H1 (cell line): ENCODE measurements around the gene PPA2. TPM values are rescaled to one million over a fixed set of nuclear protein-coding genes. Genes with fewer than 3 reads are reported as not detected.

Experiments
- CTCF ChIA-PET: fragments of 300-600 bp; sonication (Branson Sonifier 250); formaldehyde crosslinking; loops from one replicate; lab custom pipeline; 2021; ENCODE audit not compliant: partially characterized antibody; lab: Charles Lee
- POLR2A ChIA-PET: fragments of 300-600 bp; sonication (Branson Sonifier 250); formaldehyde crosslinking; loops from one replicate; lab custom pipeline; 2021; ENCODE audit warnings: inconsistent platforms; ENCODE audit not compliant: partially characterized antibody; lab: Charles Lee
- DNase-seq, 2 experiments: peaks; one replicate each; pipeline versions ENCODE4 v3.0.0 to v3.0.0-alpha.2; 2010 to 2022; ENCODE audit warnings: low spot score in 2 of 2, low read depth in 1 of 2, mixed read lengths in 1 of 2
- FAIRE-seq: peaks from 2 replicates; lab custom pipeline; 2011; peaks lifted over from hg19 to GRCh38; lab: Jason Lieb, UNC
- H2AFZ ChIP-seq: 2 replicates; pipeline ENCODE4 v1.8.1; 2012; ENCODE audit warnings: low read length, inconsistent platforms
- H2AK5ac ChIP-seq: 2 replicates; pipeline ENCODE4 v1.6.1; 2013; ENCODE audit warnings: low read depth, low read length
- H2BK120ac ChIP-seq: replicated peaks from 2 replicates; pipeline ENCODE3; 2013; ENCODE audit warnings: low read depth, low read length, inconsistent platforms
- H2BK12ac ChIP-seq: 2 replicates; pipeline ENCODE4 v1.6.1; 2013; ENCODE audit warnings: low read depth, low read length
- H2BK15ac ChIP-seq: 2 replicates; pipeline ENCODE4 v1.6.1; 2013; ENCODE audit warnings: low read length
- H2BK20ac ChIP-seq: 2 replicates; pipeline ENCODE4 v1.6.1; 2013; ENCODE audit warnings: low read length
- H2BK5ac ChIP-seq: 2 replicates; pipeline ENCODE4 v1.6.1; 2013; ENCODE audit warnings: low read depth, low read length
- H3K14ac ChIP-seq: 2 replicates; pipeline ENCODE4 v1.6.1; 2013; ENCODE audit warnings: inconsistent platforms; ENCODE audit not compliant: insufficient read length
- H3K18ac ChIP-seq: 2 replicates; pipeline ENCODE4 v1.6.1; 2013; ENCODE audit warnings: low read length; ENCODE audit errors: extremely low read depth
- H3K23ac ChIP-seq: 2 replicates; pipeline ENCODE4 v1.6.1; 2013; ENCODE audit warnings: inconsistent platforms; ENCODE audit not compliant: insufficient read length
- H3K23me2 ChIP-seq: 2 replicates; pipeline ENCODE4 v1.6.1; 2013; ENCODE audit warnings: low read depth, low read length
- H3K27ac ChIP-seq: 2 replicates; pipeline ENCODE4 v1.6.1; 2011; ENCODE audit warnings: low read depth, low read length, inconsistent platforms
- H3K27me3 ChIP-seq, 4 experiments: replicated peaks in 1 of 4; 1 replicate in 1 of 4; 2 replicates in 3 of 4; pipeline versions ENCODE4 v1.6.1 to v1.8.1; 2011 to 2013; ENCODE audit warnings: low read length in 3 of 4, mild to moderate bottlenecking in 3 of 4, inconsistent platforms in 2 of 4, mixed read lengths in 2 of 4, moderate library complexity in 1 of 4; ENCODE audit not compliant: control insufficient read depth in 3 of 4, insufficient read depth in 3 of 4; ENCODE audit errors: extremely low read depth in 1 of 4
- H3K36me3 ChIP-seq, 4 experiments: 2 replicates each; pipeline versions ENCODE4 v1.6.1 to v1.8.1; 2011 to 2013; ENCODE audit warnings: mild to moderate bottlenecking in 4 of 4, low read length in 3 of 4, moderate library complexity in 2 of 4, control low read depth in 1 of 4, inconsistent platforms in 1 of 4; ENCODE audit not compliant: insufficient read depth in 4 of 4, control insufficient read depth in 2 of 4
- H3K4ac ChIP-seq: replicated peaks from 2 replicates; pipeline ENCODE3; 2013; ENCODE audit warnings: low read length, low read depth, mixed read lengths, inconsistent platforms; ENCODE audit not compliant: insufficient read length
- H3K4me1 ChIP-seq, 4 experiments: replicated peaks in 1 of 4; 1 replicate in 1 of 4; 2 replicates in 3 of 4; pipeline versions ENCODE4 v1.6.1 to v1.8.1; 2011 to 2013; ENCODE audit warnings: low read length in 3 of 4, inconsistent platforms in 2 of 4, mixed read lengths in 1 of 4; ENCODE audit not compliant: insufficient read depth in 4 of 4, control insufficient read depth in 3 of 4
- H3K4me2 ChIP-seq, 2 experiments: 2 replicates each; pipeline versions ENCODE4 v1.6.1 to v1.8.1; 2011 to 2013; ENCODE audit warnings: low read depth in 2 of 2, low read length in 2 of 2, control low read depth in 1 of 2, inconsistent platforms in 1 of 2, mild to moderate bottlenecking in 1 of 2; ENCODE audit not compliant: insufficient read depth in 1 of 2
- H3K4me3 ChIP-seq, 4 experiments: fragments of 200-600, 300-600 bp in 1 of 4; sonication (generic), shearing (Covaris generic), sonication (Bioruptor Twin) in 1 of 4; 2 replicates each; pipeline versions ENCODE4 v1.5.1 to v1.8.1; 2011 to 2016; ENCODE audit warnings: low read length in 4 of 4, low read depth in 3 of 4, control low read depth in 2 of 4, inconsistent platforms in 2 of 4, mild to moderate bottlenecking in 2 of 4, mixed read lengths in 1 of 4, moderate library complexity in 1 of 4; ENCODE audit not compliant: insufficient read depth in 2 of 4; ENCODE audit errors: extremely low read depth in 1 of 4
- H3K56ac ChIP-seq: replicated peaks from 2 replicates; pipeline ENCODE3; 2013; ENCODE audit warnings: low read depth, mild to moderate bottlenecking, mixed read lengths, low read length, inconsistent platforms; ENCODE audit not compliant: insufficient read length
- H3K79me1 ChIP-seq: 2 replicates; pipeline ENCODE4 v1.6.1; 2013; ENCODE audit warnings: low read depth, low read length, control low read depth
- H3K79me2 ChIP-seq, 2 experiments: 2 replicates each; pipeline versions ENCODE4 v1.6.1 to v1.8.1; 2012 to 2013; ENCODE audit warnings: low read length in 2 of 2, mild to moderate bottlenecking in 2 of 2, inconsistent platforms in 1 of 2; ENCODE audit not compliant: insufficient read depth in 2 of 2, control insufficient read depth in 1 of 2
- H3K9ac ChIP-seq, 4 experiments: replicated peaks in 1 of 4; 1 replicate in 1 of 4; 2 replicates in 3 of 4; pipeline versions ENCODE4 v1.6.1 to v1.8.1; 2011 to 2013; ENCODE audit warnings: low read depth in 3 of 4, low read length in 3 of 4, control low read depth in 2 of 4, mild to moderate bottlenecking in 2 of 4, moderate library complexity in 2 of 4, inconsistent platforms in 1 of 4; ENCODE audit errors: extremely low read depth in 1 of 4
- H3K9me3 ChIP-seq, 2 experiments: 2 replicates each; pipeline versions ENCODE4 v1.6.1 to v1.8.1; 2012 to 2013; ENCODE audit warnings: mild to moderate bottlenecking in 2 of 2, moderate library complexity in 2 of 2, control low read depth in 1 of 2, inconsistent platforms in 1 of 2, low read depth in 1 of 2, low read length in 1 of 2, mixed read lengths in 1 of 2; ENCODE audit not compliant: insufficient read depth in 2 of 2
- H4K20me1 ChIP-seq, 2 experiments: replicated peaks in 1 of 2; 2 replicates each; pipeline versions ENCODE3 to v1.8.1; 2011 to 2013; ENCODE audit warnings: inconsistent platforms in 2 of 2, low read length in 2 of 2, mild to moderate bottlenecking in 1 of 2; ENCODE audit not compliant: insufficient read depth in 2 of 2, control insufficient read depth in 1 of 2
- H4K5ac ChIP-seq: 2 replicates; pipeline ENCODE4 v1.6.1; 2013; ENCODE audit warnings: low read length, low read depth, mixed read lengths, inconsistent platforms; ENCODE audit not compliant: insufficient read length
- H4K8ac ChIP-seq: 2 replicates; pipeline ENCODE4 v1.8.0; 2013; ENCODE audit warnings: mild to moderate bottlenecking, moderate library complexity, low read length, inconsistent platforms; ENCODE audit not compliant: insufficient read depth; ENCODE audit errors: extremely low read depth
- H4K91ac ChIP-seq: replicated peaks from 2 replicates; pipeline ENCODE3; 2013; ENCODE audit warnings: low read length, mixed read lengths, inconsistent platforms; ENCODE audit not compliant: insufficient read length
- ATF2 ChIP-seq: IDR thresholded peaks from 2 replicates; pipeline ENCODE4 v1.6.1; 2012; ENCODE audit warnings: low read length, inconsistent platforms
- BRCA1 ChIP-seq: IDR thresholded peaks from 2 replicates; pipeline ENCODE4 v1.6.1; 2012; ENCODE audit warnings: low read depth, low read length, improper control_type of control experiment
- CBX5 ChIP-seq: fragments of 300-800, 300-1000 bp; sonication (generic); IDR thresholded peaks from 2 replicates; pipeline ENCODE4 v1.7.1; 2016; ENCODE audit warnings: antibody characterized with exemption, low read length, low read depth
- EP300 ChIP-seq, 2 experiments: IDR thresholded peaks; 1 replicate in 1 of 2; 2 replicates in 1 of 2; pipeline ENCODE4 v1.6.1; 2011 to 2012; ENCODE audit warnings: low read depth in 2 of 2, low read length in 2 of 2, mild to moderate bottlenecking in 2 of 2, borderline replicate concordance in 1 of 2, inconsistent platforms in 1 of 2, moderate library complexity in 1 of 2
- HDAC2 ChIP-seq, 2 experiments: fragments of 300-600 bp in 1 of 2; sonication (generic) in 1 of 2; IDR thresholded peaks; 2 replicates each; pipeline ENCODE4 v1.6.1; 2011 to 2012; ENCODE audit warnings: low read depth in 2 of 2, low read length in 2 of 2, mild to moderate bottlenecking in 2 of 2, moderate library complexity in 2 of 2, borderline replicate concordance in 1 of 2, inconsistent platforms in 1 of 2
- HDAC6 ChIP-seq: IDR thresholded peaks from one replicate; pipeline ENCODE4 v1.7.1; 2012; ENCODE audit warnings: low read depth, mild to moderate bottlenecking, inconsistent platforms, low read length, moderate library complexity
- JUND ChIP-seq: IDR thresholded peaks from 2 replicates; pipeline ENCODE4 v1.6.1; 2011; ENCODE audit warnings: mild to moderate bottlenecking, improper control_type of control experiment, low read length
- MAX ChIP-seq: IDR thresholded peaks from 2 replicates; pipeline ENCODE4 v1.6.1; 2012; ENCODE audit warnings: inconsistent platforms
- POU5F1 ChIP-seq: IDR thresholded peaks from 2 replicates; pipeline ENCODE4 v1.6.1; 2011; ENCODE audit warnings: low read depth, mild to moderate bottlenecking, low read length, moderate library complexity
- SIRT6 ChIP-seq: IDR thresholded peaks from one replicate; pipeline ENCODE4 v1.7.1; 2012; ENCODE audit warnings: low read length, inconsistent platforms
- TAF1 ChIP-seq: IDR thresholded peaks from 2 replicates; pipeline ENCODE4 v1.6.1; 2011; ENCODE audit warnings: mild to moderate bottlenecking, low read depth, low read length
- TCF12 ChIP-seq: IDR thresholded peaks from 2 replicates; pipeline ENCODE4 v1.6.1; 2011; ENCODE audit warnings: low read depth, mild to moderate bottlenecking, low read length
- WGBS, 2 experiments: shearing (Covaris generic) in 1 of 2; methylation state at CpG; one replicate each; pipeline versions ENCODE4 v1.1.6 to v1.1.7; 2013 to 2015; ENCODE audit warnings: low lambda C conversion rate in 2 of 2, mixed read lengths in 2 of 2, inconsistent platforms in 1 of 2, low coverage in 1 of 2, missing lambda C conversion rate in 1 of 2; ENCODE audit not compliant: insufficient replicate concordance in 2 of 2, insufficient coverage in 1 of 2, insufficient read length in 1 of 2; ENCODE audit errors: extremely low coverage in 1 of 2, missing lambda C conversion rate in 1 of 2; 5-methylcytosine and 5-hydroxymethylcytosine counted together
- polyA plus RNA-seq, 7 experiments: library from polyadenylated mRNA; depleted of rRNA in 3 of 7; stranded (reverse) in 5 of 7; unstranded in 2 of 7; fragments of >200 nt in 5 of 7; fragments of 200-250 nt in 2 of 7; gene quantifications; 1 replicate in 5 of 7; 2 replicates in 1 of 7; 4 replicates in 1 of 7; pipeline versions ENCODE4 v1.2.1 to v1.2.3, GENCODE V29; 2011 to 2013; ENCODE audit warnings: missing spikeins in 2 of 7, mixed read lengths in 2 of 7
- total RNA-seq: library from RNA; stranded (reverse); fragmentation: NEBNext Ultra II Directional; extraction: Animal tissue kit (Norgen Biotek cat#: 25700); gene quantifications from 2 replicates; pipeline ENCODE4 v1.2.1, GENCODE V29; 2021

The PPA2 gene
- total and polyA plus RNA-seq, 2 of the 8 experiments (the other 6 are each of a cell fraction or from before 2014, with no cell fraction given) = 24.9 to 62.7 TPM

GRCh38 chr4:105417624-105418023 is 56.2 kb downstream of the PPA2 start:
- FAIRE-seq = no peak
- POLR2A ChIA-PET = no interaction called here
- TF ChIP-seq TAF1 = no peak
- no peak for TF ChIP-seq EP300 (IDR thresholded peaks at IDR 0.05; ENCODE audit: borderline replicate concordance in 1 of 2, low read depth in 2 of 2, low read length in 2 of 2)
- TF ChIP-seq ATF2 = no peak
- TF ChIP-seq SIRT6 = no peak
- no peak for TF ChIP-seq CBX5
- no peak for TF ChIP-seq HDAC2 (IDR thresholded peaks at IDR 0.05; ENCODE audit: borderline replicate concordance in 1 of 2, low read depth in 2 of 2, low read length in 2 of 2)
- no peak for TF ChIP-seq JUND
- TF ChIP-seq BRCA1 = no peak
- TF ChIP-seq MAX = no peak
- no peak for TF ChIP-seq TCF12
- no peak for TF ChIP-seq HDAC6
- no peak for TF ChIP-seq POU5F1

More at GRCh38 chr4:105417624-105418023, 56.2 kb downstream of the PPA2 start:
- Histone ChIP-seq H4K8ac (no peak overlapping the region), H4K5ac (no peak overlapping the region), H3K23me2 (no peaks in the 10 kb centered on the region), H3K23ac (no peak overlapping the region), H3K4ac (no peak overlapping the region), H3K79me1 (no peaks in the 10 kb centered on the region; the same call in 1 of the 2 replicates), H2BK12ac (no peak overlapping the region), H3K4me2 (no peak overlapping the region), H4K20me1 (no peaks in the 10 kb centered on the region), H2BK15ac (no peak overlapping the region), H3K9ac (no peak overlapping the region), H3K56ac (no peak overlapping the region), H3K18ac (no peak overlapping the region), H3K79me2 (no peaks in the 10 kb centered on the region), H3K27ac (no peak overlapping the region), H2AK5ac (no peak overlapping the region), H3K27me3 (no peaks in the 10 kb centered on the region), H2AFZ (no peak overlapping the region), H3K4me1 (no peaks in the 10 kb centered on the region), H2BK20ac (no peak overlapping the region), H3K9me3 (no peaks in the 10 kb centered on the region), H3K36me3 (peaks cover 0 to 10% (median 0%) of the 10 kb centered on the region in 4 experiments; a peak in 1 of 8 replicates), H2BK5ac (no peak overlapping the region), H4K91ac (no peak overlapping the region), H2BK120ac (no peak overlapping the region), H3K14ac (no peak overlapping the region), H3K4me3 (no peak overlapping the region)
- 97 to 100% methylated on average over 1 to 5 of the region's 5 CpGs for WGBS, 2 experiments
- CTCF ChIA-PET = interaction anchor here (0.6 kb wide), 1 partner anchor 268 kb away, joined by 3 read pairs; no protein-coding TSS in a partner anchor
- DNase-seq = no peak
